ENCODE data around the gene FOS. TPM values are rescaled to one million over a fixed set of nuclear protein-coding genes. Genes with fewer than 3 reads are reported as not detected.

Gene FOS
- total and polyA plus RNA-seq, 2 of the 4 experiments (the other 2 are of a cell fraction) = 53.6 to 171 TPM

- Histone ChIP-seq H3K36me3 (ENCODE audit: control insufficient read depth, insufficient read depth, low read length) (no peaks in the 10 kb centered on the region), H2BK5ac (ENCODE audit: low read depth, low read length, poor library complexity, severe bottlenecking) (no peak overlapping the region), H2AK5ac (ENCODE audit: low read depth, low read length) (no peak overlapping the region), H2BK15ac (ENCODE audit: low read depth, low read length) (no peak overlapping the region), H3K4me3 (ENCODE audit: insufficient read depth, low read depth, low read length) (no peak overlapping the region), H3K9ac (ENCODE audit: low read depth, low read length) (no peak overlapping the region), H3K9me3 (ENCODE audit: control insufficient read depth, insufficient read depth, low read length) (no peaks in the 10 kb centered on the region), H2BK120ac (ENCODE audit: low read depth, low read length) (no peak overlapping the region), H3K4me1 (ENCODE audit: control insufficient read depth, insufficient read depth, low read length) (no peaks in the 10 kb centered on the region), H2AFZ (replicated peaks; ENCODE audit: low read length, poor library complexity) (no peak overlapping the region), H3K4me2 (ENCODE audit: low read depth, low read length) (no peak overlapping the region), H3K23ac (ENCODE audit: low read depth, low read length) (no peak overlapping the region), H3K56ac (ENCODE audit: extremely low read depth, insufficient read depth, low read length) (no peak overlapping the region), H3K79me1 (ENCODE audit: low read depth in 1 of 2, low read length in 2 of 2) (no peaks in the 10 kb centered on the region), H2BK20ac (ENCODE audit: low read depth, low read length) (no peak overlapping the region), H3K9me1 (ENCODE audit: insufficient read depth, low read length) (no peaks in the 10 kb centered on the region), H4K8ac (ENCODE audit: low read depth in 2 of 2, low read length in 2 of 2) (no peak overlapping the region), H3K27me3 (ENCODE audit: control insufficient read depth, insufficient read depth, low read length) (peaks cover 10% of the 10 kb centered on the region; the same call in 1 of the 2 replicates), H3K4ac (ENCODE audit: low read depth, low read length) (no peak overlapping the region), H4K20me1 (ENCODE audit: insufficient read depth, low read length) (no peaks in the 10 kb centered on the region), H4K5ac (ENCODE audit: low read depth, low read length) (no peak overlapping the region), H3K18ac (ENCODE audit: low read depth, low read length) (no peak overlapping the region), H3K14ac (replicated peaks; ENCODE audit: low read depth, low read length) (no peak overlapping the region), H2AK9ac (replicated peaks; ENCODE audit: low read depth, low read length, poor library complexity) (no peak overlapping the region), H3K27ac (ENCODE audit: insufficient read depth, low read length) (no peak overlapping the region), H4K91ac (ENCODE audit: insufficient read depth, low read depth, low read length) (no peak overlapping the region)
- no peak for DNase-seq
- TF ChIP-seq BHLHE40 (IDR thresholded peaks at IDR 0.05; ENCODE audit: low read depth, low read length) (no peak), SMC3 (IDR thresholded peaks at IDR 0.05; ENCODE audit: low read depth, low read length) (no peak), NFE2L2 (IDR thresholded peaks at IDR 0.05; ENCODE audit: low read depth, low read length) (no peak), CHD1 (IDR thresholded peaks at IDR 0.05; ENCODE audit: low read depth, low read length) (no peak), MAZ (IDR thresholded peaks at IDR 0.05; ENCODE audit: borderline replicate concordance, low read depth, low read length) (no peak), RFX5 (IDR thresholded peaks at IDR 0.05; ENCODE audit: low read depth, low read length) (no peak), MAFK (IDR thresholded peaks at IDR 0.05; ENCODE audit: low read depth, low read length) (no peak)
- TF ChIP-seq, protein P1, sequence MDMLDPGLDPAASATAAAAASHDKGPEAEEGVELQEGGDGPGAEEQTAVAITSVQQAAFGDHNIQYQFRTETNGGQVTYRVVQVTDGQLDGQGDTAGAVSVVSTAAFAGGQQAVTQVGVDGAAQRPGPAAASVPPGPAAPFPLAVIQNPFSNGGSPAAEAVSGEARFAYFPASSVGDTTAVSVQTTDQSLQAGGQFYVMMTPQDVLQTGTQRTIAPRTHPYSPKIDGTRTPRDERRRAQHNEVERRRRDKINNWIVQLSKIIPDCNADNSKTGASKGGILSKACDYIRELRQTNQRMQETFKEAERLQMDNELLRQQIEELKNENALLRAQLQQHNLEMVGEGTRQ (IDR thresholded peaks at IDR 0.05; ENCODE audit: low read depth, low read length) = no peak
- no peak for ATAC-seq (ENCODE audit: low read depth)
- intact Hi-C loops (cut with micrococcal nuclease) (no loop called here), dilution Hi-C loops (cut with HindIII; ENCODE audit: low sequenced_read_pairs, unreplicated experiment) (no loop called here), in situ Hi-C loops (cut with MboI; ENCODE audit: low sequenced_read_pairs) (no loop called here)
- 100% methylated on average over 1 of the region's 15 CpGs; no CpG with 5 or more reads in 1 of the 2 experiments for WGBS, 2 experiments (ENCODE audit: extremely low coverage in 2 of 2, insufficient read length in 1 of 2)
- CTCF ChIA-PET = no interaction called here
- no TSS peak for BruUV-seq (replicated peaks)
- POLR2A ChIA-PET (ENCODE audit: unreplicated experiment) = no interaction called here
Observed at GRCh38 chr14:75247286-75247922, 31.2 kb upstream of the FOS start.

Data from IMR-90 (cell line).